Coronary artery (tissue), 2 donors: Measurements from ENCODE around the gene HBD.

ENCODE experiments used
- DNase-seq: peaks from one replicate; pipeline ENCODE4 v3.0.0-alpha.2; 2017; ENCODE audit warnings: low spot score
- H3K27ac ChIP-seq, 2 donors: fragments of 200-600 bp; sonication (generic); one replicate each; pipeline ENCODE4 v1.5.1; 2016 to 2019
- H3K4me3 ChIP-seq: fragments of 200-600 bp; sonication (generic); 2 replicates; pipeline ENCODE4 v1.5.1; 2016; ENCODE audit warnings: mild to moderate bottlenecking, moderate library complexity
- CTCF ChIP-seq: fragments of 200-600 bp; sonication (generic); IDR thresholded peaks from one replicate; pipeline ENCODE4 v1.5.1; 2019; ENCODE audit warnings: antibody characterized with exemption

Gene HBD

GRCh38 chr11:5279471-5280090 is 45.3 kb upstream of the HBD start:
- no peak for TF ChIP-seq CTCF

GRCh38 chr11:5277807-5278382 is 43.6 kb upstream of the HBD start:
- DNase-seq, result no peak
- TF ChIP-seq CTCF, result no peak
- Histone ChIP-seq H3K4me3 (no peak overlapping the region), H3K27ac (no peak overlapping the region)

More at GRCh38 chr11:5279471-5280090, 45.3 kb upstream of the HBD start:
- DNase-seq, result no peak
- no peak overlapping the region for H3K4me3 ChIP-seq
- no peak overlapping the region for H3K27ac ChIP-seq

DNA sequence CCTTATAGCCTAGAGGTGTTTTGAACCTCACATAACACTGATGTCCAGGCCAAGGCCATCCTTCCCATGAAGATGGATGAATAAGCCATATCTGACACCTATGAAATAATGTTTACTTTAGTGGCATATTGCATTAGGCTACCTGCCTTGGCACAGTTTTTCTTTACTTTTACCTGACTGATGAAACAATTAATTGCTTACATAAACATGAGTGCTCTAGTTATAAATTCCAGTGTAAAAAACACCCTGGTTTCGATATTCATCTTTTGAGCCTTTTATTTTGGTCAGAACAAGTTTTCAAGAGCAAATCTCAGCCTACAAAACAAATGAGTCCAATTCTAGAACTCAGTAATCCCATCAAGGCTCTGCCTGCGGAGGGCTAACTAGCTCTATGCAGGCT is 42.4 kb upstream of the HBD start:
- TF ChIP-seq CTCF, result no peak
- Histone ChIP-seq H3K4me3 (no peak overlapping the region), H3K27ac (no peak overlapping the region)
- no peak for DNase-seq

GRCh38 chr11:5275369-5276110 is 41.3 kb upstream of the HBD start:
- no peak for DNase-seq
- no peak overlapping the region for H3K4me3 ChIP-seq
- TF ChIP-seq CTCF, result no peak
- H3K27ac ChIP-seq, result no peak overlapping the region

DNA sequence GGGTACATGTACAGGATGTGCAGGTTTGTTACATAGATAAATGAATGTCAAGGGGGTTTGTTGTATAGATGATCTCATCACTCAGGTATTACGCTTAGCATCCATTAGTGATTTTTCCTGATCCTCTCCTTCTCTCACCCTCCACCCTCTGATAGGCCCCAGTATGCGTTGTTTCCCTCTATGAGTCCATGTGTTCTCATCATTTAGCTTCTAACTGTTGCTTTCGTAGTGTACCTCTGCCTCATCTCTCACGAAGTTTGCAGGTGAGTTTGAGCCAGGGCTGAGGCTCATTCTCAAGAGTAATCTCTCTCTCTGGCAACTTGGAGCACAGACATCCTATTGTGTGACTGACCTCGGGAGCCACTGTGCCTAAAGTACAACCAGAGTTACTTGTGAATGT is 40.1 kb upstream of the HBD start:
- no peak overlapping the region for H3K27ac ChIP-seq
- no peak for TF ChIP-seq CTCF
- H3K4me3 ChIP-seq, result no peak overlapping the region
- no peak for DNase-seq

GRCh38 chr11:5272395-5273017 is 38.2 kb upstream of the HBD start:
- DNase-seq, result no peak
- no peak for TF ChIP-seq CTCF

More at GRCh38 chr11:5272395-5273017, 38.2 kb upstream of the HBD start:
- H3K27ac ChIP-seq, result no peak overlapping the region
- H3K4me3 ChIP-seq, result no peak overlapping the region
